Liver (tissue), 9 donors: ENCODE measurements around the gene DPP6. TPM values are rescaled to one million over a fixed set of nuclear protein-coding genes. Genes with fewer than 3 reads are reported as not detected.
"Not testable (repeated sequence)": the region's sequence is repeated elsewhere in the genome, so short reads cannot be mapped to it uniquely, and the experiment has no call there.

Experiments
- DNase-seq: peaks from one replicate; pipeline ENCODE4 v3.0.0-alpha.2; 2017; ENCODE audit warnings: low spot score
- H3K27ac ChIP-seq, 2 donors: one replicate each; pipeline ENCODE4 v1.7.0; 2013; ENCODE audit warnings: inconsistent platforms in 2 of 2, low read length in 2 of 2, control low read depth in 1 of 2, low read depth in 1 of 2, mild to moderate bottlenecking in 1 of 2
- H3K27me3 ChIP-seq, 4 donors: one replicate each; pipeline versions ENCODE4 v1.6.1 to v1.7.0; 2013; ENCODE audit warnings: low read length in 3 of 4, inconsistent platforms in 1 of 4, mild to moderate bottlenecking in 1 of 4, moderate library complexity in 1 of 4; ENCODE audit not compliant: control insufficient read depth in 4 of 4, insufficient read depth in 4 of 4
- H3K36me3 ChIP-seq, 4 donors: one replicate each; pipeline versions ENCODE4 v1.6.1 to v1.7.0; 2013; ENCODE audit warnings: low read length in 3 of 4, mild to moderate bottlenecking in 3 of 4, low read depth in 1 of 4, moderate library complexity in 1 of 4; ENCODE audit not compliant: control insufficient read depth in 4 of 4, insufficient read depth in 3 of 4
- H3K4me1 ChIP-seq, 4 donors: one replicate each; pipeline versions ENCODE4 v1.6.1 to v1.7.0; 2013; ENCODE audit warnings: low read length in 3 of 4, mild to moderate bottlenecking in 3 of 4, moderate library complexity in 1 of 4; ENCODE audit not compliant: control insufficient read depth in 4 of 4, insufficient read depth in 4 of 4
- H3K4me3 ChIP-seq, 3 donors: one replicate each; pipeline versions ENCODE4 v1.6.1 to v1.7.0; 2013; ENCODE audit warnings: low read length in 3 of 3, control low read depth in 1 of 3, low read depth in 1 of 3, mild to moderate bottlenecking in 1 of 3
- H3K9ac ChIP-seq, 2 donors: one replicate each; pipeline ENCODE4 v1.7.0; 2013; ENCODE audit warnings: low read length in 2 of 2, mild to moderate bottlenecking in 2 of 2, moderate library complexity in 2 of 2, control low read depth in 1 of 2, low read depth in 1 of 2
- H3K9me3 ChIP-seq, 4 donors: one replicate each; pipeline versions ENCODE4 v1.6.1 to v1.7.0; 2013; ENCODE audit warnings: low read length in 3 of 4; ENCODE audit not compliant: control insufficient read depth in 4 of 4
- RAD21 ChIP-seq, 2 donors: IDR thresholded peaks; 2 replicates each; pipeline ENCODE4 v1.6.1; 2016; ENCODE audit warnings: antibody characterized with exemption in 2 of 2, mild to moderate bottlenecking in 2 of 2
- REST ChIP-seq: IDR thresholded peaks from 2 replicates; pipeline ENCODE4 v1.6.1; 2016; ENCODE audit warnings: antibody characterized with exemption, mild to moderate bottlenecking
- WGBS: extraction: QIAGEN DNeasy Blood & Tissue Kit; methylation state at CpG from one replicate; pipeline ENCODE4 v1.1.7; 2013; 5-methylcytosine and 5-hydroxymethylcytosine counted together
- polyA plus RNA-seq, 2 donors: library from polyadenylated mRNA; stranded (reverse) in 1 of 2; unstranded in 1 of 2; fragments of 200-250 nt in 1 of 2; fragments of >200 nt in 1 of 2; fragmentation: Nextera tagmentation in 1 of 2; extraction: Ambion mirVana in 1 of 2; gene quantifications; one replicate each; pipeline versions ENCODE4 v1.2.1 to v1.2.3, GENCODE V29; 2013 to 2015
- total RNA-seq, 2 donors: library from RNA; depleted of rRNA; stranded (reverse); fragments of >200 nt; gene quantifications; one replicate each; pipeline ENCODE4 v1.2.3, GENCODE V29; 2014
- TF ChIP-seq, protein P1 (sequence below): fragments of 150-350 bp; IDR thresholded peaks from 2 replicates; pipeline ENCODE4 v1.5.1; 2017; ENCODE audit warnings: improper control_type of control experiment, low read depth, low read length; ENCODE audit not compliant: missing input control
- donor health status: healthy.
- donor health status: healthy.
- donor health status: healthy.
- donor health status: healthy.
- donor health status: healthy.

Gene DPP6
- total and polyA plus RNA-seq, 4 donors, result 0.01 TPM; not detected in 3

GRCh38 chr7:154055491-154056106, 3.4 kb downstream of the DPP6 start:
- peak; percentile 98 for TF ChIP-seq REST
- not testable (repeated sequence) for H3K27ac ChIP-seq, H3K4me3 ChIP-seq, H3K27me3 ChIP-seq, H3K9me3 ChIP-seq, H3K36me3 ChIP-seq, H3K4me1 ChIP-seq, H3K9ac ChIP-seq
- WGBS, result 16% methylated on average over 9 of the region's 9 CpGs
- peak; percentile 43 for DNase-seq

- H3K27me3 ChIP-seq, H3K36me3 ChIP-seq, H3K4me3 ChIP-seq, H3K9me3 ChIP-seq, H3K4me1 ChIP-seq, DNase-seq, H3K9ac ChIP-seq, H3K27ac ChIP-seq: not testable (repeated sequence)
- WGBS, result 89% methylated on average over 14 of the region's 14 CpGs
These were observed 6.6 kb downstream of the DPP6 start for GRCh38 chr7:154058783-154059182.

- not testable (repeated sequence) for H3K4me1 ChIP-seq, H3K9me3 ChIP-seq, H3K36me3 ChIP-seq, H3K27me3 ChIP-seq, H3K4me3 ChIP-seq, H3K9ac ChIP-seq, H3K27ac ChIP-seq, DNase-seq
- 89% methylated on average over 15 of the region's 15 CpGs for WGBS
These were observed 8.4 kb downstream of the DPP6 start for GRCh38 chr7:154060551-154060950.

- not testable (repeated sequence) for H3K36me3 ChIP-seq, H3K9me3 ChIP-seq, H3K27ac ChIP-seq, H3K27me3 ChIP-seq, H3K4me3 ChIP-seq, H3K9ac ChIP-seq, H3K4me1 ChIP-seq, DNase-seq
- peak; percentile 68 to 76 for TF ChIP-seq RAD21 (IDR thresholded peaks at IDR 0.05)
- TF ChIP-seq, protein P1, sequence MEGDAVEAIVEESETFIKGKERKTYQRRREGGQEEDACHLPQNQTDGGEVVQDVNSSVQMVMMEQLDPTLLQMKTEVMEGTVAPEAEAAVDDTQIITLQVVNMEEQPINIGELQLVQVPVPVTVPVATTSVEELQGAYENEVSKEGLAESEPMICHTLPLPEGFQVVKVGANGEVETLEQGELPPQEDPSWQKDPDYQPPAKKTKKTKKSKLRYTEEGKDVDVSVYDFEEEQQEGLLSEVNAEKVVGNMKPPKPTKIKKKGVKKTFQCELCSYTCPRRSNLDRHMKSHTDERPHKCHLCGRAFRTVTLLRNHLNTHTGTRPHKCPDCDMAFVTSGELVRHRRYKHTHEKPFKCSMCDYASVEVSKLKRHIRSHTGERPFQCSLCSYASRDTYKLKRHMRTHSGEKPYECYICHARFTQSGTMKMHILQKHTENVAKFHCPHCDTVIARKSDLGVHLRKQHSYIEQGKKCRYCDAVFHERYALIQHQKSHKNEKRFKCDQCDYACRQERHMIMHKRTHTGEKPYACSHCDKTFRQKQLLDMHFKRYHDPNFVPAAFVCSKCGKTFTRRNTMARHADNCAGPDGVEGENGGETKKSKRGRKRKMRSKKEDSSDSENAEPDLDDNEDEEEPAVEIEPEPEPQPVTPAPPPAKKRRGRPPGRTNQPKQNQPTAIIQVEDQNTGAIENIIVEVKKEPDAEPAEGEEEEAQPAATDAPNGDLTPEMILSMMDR, result peak; percentile 47
- 18% methylated on average over 4 of the region's 4 CpGs for WGBS
These were observed 19.6 kb downstream of the DPP6 start for GRCh38 chr7:154071833-154072232.

GRCh38 chr7:154072395-154073181, 20.4 kb downstream of the DPP6 start:
- not testable (repeated sequence) for DNase-seq, H3K4me1 ChIP-seq, H3K27ac ChIP-seq, H3K27me3 ChIP-seq, H3K36me3 ChIP-seq, H3K9ac ChIP-seq, H3K4me3 ChIP-seq, H3K9me3 ChIP-seq
- WGBS, result 68% methylated on average over 15 of the region's 15 CpGs

DNA sequence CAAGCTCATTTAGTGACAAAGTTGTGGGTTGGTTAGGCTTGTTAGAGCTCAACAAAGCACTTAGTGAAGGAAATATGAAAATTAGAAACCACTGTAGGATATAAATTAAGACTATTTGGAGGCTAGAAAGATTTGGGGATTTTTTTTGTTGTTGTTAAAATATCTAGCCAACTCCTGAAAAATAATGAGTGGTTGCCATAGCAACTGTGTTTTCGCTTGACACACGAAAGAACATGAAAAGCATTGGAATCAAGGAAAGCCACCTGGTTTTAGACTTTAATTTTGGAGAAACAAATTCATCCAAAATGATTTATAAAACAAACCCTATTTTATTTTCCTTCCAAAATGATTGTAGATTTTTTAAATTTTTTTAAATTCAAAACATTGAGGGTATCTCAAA, 26.3 kb downstream of the DPP6 start:
- WGBS, result 84% methylated on average over 2 of the region's 2 CpGs
- DNase-seq, H3K27me3 ChIP-seq, H3K4me3 ChIP-seq, H3K27ac ChIP-seq, H3K4me1 ChIP-seq, H3K9me3 ChIP-seq, H3K36me3 ChIP-seq, H3K9ac ChIP-seq: not testable (repeated sequence)
